ENCODE results near the gene CELSR1.
A peak's percentile ranks its signal among the peaks of the same experiment; 100 is the strongest.
"Not testable (repeated sequence)": the region's sequence is repeated elsewhere in the genome, so short reads cannot be mapped to it uniquely, and the experiment has no call there.

CELSR1 gene

DNA sequence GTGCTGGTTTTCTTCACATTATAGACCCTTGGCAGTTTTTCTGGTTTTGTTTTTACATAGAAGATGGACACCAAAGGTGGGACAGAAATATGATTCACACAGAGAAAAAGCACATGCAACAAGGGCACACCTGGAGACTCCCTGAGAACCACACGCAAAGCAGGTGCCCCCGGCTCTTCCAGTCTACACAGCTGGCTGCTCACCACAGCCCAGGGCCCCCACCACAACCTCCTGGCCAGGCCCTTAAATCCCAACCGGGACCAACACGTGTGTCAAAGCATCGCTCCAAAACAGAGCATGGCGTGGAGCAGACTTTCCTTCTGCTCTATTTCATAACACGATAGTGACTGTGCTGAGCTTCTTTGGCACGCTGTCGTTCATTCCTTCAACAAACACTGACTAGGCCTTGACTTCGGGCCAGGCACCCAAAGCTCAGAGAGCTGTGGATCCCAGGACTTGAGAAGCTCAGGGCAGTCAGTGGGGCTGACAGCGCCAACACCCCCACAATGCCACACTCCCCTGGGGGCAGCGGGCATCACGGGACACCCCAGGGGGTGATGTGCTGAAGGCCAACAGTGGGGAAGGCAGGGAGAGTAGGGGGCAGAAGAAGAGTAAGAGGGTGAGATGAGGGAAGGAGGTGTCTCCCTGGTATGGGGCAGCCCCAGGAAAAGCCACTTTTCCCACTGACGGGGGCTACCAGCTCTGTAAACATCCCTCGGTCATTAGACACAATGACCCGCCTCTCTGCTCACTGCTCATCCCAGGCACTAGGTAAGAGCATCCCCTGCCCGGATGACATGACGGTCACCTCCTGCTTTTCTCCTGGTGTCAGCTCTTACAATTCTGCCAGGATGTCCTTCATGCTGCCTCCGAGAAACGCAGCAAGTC lies 26.0 kb downstream of the CELSR1 start:
- DNase-seq = no peak

DNA sequence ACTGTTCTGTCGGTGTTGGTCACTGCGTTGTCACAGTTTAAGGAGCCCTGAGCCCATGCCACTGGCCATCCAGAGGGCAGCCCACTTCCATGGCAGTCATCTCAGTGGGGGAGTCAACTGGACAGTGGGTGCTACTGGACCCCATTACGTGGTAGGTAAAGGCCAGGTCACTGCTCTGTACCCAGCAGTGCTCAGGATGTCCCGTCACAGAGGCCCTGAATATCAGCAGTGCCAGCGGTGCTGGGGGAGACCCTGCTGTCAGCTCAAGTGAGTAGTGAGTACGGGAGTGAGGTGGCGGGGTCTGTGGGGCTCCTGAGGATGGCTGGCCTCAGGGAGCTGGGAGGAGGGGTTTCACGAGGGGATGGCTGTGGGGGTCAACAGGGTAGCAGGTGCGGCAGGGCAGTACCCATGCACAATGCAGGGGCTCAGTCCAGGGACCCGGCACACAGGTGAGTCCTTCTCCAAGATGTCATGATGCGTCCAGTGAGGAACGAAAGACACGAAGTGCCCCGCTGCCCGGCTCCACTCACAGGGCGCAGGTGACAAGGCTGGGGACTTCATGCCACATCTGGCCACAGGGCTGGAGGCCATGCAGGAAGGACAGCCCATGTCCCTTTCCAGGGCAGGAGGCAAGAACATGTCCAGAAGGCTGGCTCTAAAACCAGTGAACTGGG lies 27.9 kb downstream of the CELSR1 start:
- DNase-seq = no peak

GRCh38 chr22:46508491-46508999 lies 28.9 kb downstream of the CELSR1 start:
- no peak for DNase-seq

GRCh38 chr22:46507451-46508425 lies 29.7 kb downstream of the CELSR1 start:
- no peak for DNase-seq

DNA sequence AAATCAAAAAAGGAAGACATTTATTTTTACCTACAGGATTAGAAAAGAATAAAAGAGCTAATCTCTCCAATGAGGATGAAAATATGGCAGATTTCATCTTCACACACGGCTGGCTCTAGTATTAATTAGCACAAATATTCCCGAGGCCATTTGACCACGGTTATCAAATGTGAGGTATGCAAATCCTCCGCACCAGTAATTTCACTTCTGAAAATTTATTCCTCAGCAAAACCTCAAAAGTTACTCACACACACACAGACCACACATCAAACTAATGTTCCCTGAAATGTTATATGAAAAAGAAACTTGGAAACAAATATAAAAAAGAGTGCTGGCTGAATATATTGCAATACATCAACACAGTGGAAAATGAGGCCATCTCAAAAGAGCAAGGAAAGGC lies 32.8 kb downstream of the CELSR1 start:
- no peak for DNase-seq

DNA sequence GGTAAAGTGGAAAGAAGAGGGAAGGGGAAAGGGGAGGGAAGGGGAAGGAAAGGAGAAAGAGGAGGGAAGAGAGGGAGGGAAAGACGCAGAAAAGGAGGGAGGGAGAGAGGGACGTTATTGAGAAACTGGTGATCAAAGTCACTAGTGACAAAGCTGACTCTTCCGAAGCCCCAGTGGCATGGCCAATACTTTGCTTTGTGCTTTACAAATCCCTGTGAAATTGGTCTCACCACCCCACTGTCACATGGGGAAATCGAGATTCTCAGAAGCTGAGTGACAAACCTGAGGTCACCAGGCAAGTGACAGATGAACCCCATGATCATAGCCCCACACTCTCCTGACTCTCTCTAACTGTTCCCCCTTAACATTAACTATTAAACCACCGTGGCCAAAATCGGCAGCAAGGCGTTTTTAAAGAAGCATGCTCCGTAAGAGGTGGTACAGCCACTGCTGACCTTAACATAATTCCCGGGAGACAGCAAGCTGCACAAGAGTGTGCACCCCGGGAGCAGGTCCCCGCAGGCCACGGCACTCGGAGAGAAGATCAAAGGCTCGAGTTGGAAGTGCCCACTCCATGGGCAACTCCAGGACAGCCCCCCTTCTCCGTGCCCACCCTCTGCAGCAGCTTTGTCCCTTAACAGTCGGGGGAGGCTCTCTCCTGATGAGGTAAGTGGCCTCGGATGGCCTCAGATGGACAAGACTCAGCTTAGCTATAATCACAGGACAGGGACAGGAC lies 34.8 kb downstream of the CELSR1 start:
- no peak for DNase-seq

- no peak for DNase-seq
These were observed 35.7 kb downstream of the CELSR1 start for GRCh38 chr22:46501701-46502100.

- DNase-seq = not testable (repeated sequence)
These were observed 36.2 kb downstream of the CELSR1 start for GRCh38 chr22:46501265-46501664.

DNA sequence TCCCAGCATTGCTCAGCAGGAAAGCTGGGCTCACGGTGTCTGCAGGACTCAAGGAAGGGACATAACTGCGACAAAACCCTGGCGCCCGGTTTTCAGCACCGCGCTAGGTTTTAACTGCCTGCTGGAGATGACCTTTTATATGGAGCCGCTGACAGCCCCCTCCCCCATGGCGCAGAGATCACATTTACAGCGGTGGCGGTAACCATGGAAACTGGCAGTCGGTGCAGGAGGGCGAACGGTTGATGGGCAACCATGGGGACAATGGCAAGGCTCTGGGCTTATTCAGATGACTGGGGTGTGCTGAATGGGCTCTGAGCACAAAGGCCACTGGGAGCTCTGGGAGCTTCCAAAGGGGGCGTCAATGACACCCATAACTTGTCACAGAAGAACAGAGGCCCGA lies 37.2 kb downstream of the CELSR1 start:
- DNase-seq = peak; percentile 39

GRCh38 chr22:46499805-46500189 lies 37.6 kb downstream of the CELSR1 start:
- no peak for DNase-seq

DNA sequence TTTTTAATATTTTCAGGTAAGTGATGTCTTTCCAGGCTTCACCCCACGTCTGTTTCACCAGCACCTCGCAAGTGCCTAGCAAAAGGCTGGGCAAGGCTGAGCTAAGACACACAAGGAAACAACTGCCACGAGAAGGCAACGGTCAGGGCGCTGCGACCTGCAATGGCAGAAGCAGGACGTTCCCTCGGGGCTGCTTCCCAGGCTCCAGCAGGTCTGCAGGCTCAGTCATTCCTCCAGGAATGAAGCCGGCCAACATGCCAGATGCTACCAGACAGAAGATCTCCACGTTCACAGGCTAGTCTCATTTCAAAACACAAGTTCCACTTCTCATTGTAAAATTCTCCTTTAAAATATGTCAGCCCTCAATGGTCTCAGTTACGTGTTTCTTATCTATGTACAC lies 45.5 kb downstream of the CELSR1 start:
- DNase-seq = no peak

DNA sequence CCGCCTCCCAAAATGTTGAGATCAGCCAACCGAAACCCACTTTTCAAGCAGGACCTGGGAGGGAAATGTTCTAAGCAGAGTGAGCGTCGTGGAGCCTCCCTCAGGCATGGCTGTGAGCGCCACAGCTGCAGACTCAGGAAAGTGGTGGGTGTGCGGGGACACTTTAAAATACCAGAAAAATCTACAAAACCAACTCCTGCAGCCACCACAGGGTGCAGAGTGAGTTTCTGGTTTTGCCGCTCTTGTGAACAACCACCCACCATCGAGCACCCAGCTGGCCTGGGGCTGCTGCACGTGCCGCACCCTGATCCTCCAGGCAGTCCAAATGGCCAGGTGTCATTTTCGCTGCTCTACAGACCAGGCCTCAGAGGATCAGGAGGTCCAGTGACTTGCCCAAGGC lies 46.9 kb downstream of the CELSR1 start:
- no peak for DNase-seq

GRCh38 chr22:46486996-46487717 lies 50.3 kb downstream of the CELSR1 start:
- no peak for DNase-seq

- no peak for DNase-seq
These were observed 52.4 kb downstream of the CELSR1 start for GRCh38 chr22:46484861-46485595.

DNA sequence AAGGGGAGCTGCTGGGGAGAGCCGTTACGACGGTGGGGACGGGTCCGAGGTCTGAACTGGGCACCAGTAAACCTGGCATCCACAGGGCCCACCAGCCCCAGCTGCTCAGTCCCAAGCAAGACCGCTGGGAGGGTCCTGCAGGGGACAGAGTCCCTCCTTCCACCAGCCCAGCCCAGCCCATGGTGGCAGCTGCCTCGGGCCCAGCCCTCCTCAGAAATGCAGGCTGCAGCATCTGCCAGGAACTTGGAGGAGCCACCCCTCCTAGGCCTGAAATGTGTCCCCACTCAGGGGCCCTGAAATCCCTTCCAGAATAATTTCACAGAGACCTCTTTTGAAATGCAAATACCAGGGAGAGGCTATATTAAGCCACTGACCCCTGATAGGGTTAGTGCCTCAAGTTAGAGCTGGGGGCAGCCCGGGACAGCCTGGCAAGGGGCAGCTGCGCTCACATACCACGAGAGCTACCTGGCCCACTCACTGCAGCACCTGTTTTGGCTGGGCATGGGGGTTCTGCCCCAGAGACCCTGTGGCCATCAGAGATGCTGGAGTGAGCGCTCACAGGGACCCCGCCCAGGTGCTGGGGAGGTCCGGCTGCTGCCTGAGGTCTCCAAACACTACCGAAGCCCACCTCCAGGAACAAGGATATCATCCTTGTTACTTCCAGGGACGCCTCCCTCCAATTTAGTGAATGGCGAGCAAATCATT lies 53.1 kb downstream of the CELSR1 start:
- no peak for DNase-seq

DNA sequence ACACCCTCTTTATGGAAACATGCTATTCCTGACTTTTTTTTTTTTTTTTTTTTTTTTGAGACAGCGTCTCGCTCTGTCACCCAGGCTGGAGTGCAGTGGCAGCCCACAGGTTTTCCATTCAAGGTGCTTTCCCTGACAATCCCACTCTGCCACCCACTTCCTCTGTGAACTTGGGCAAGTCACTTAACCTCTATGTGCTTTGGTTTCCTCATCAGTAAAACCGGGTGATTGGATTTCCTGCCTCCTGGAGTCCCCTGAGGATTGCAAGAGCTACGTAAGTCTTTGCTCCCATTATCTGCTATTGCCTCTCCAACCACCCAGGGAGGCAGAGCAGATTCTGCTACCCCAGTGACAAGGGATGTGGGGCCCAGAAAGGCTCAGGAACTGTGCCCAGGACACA lies 54.1 kb downstream of the CELSR1 start:
- DNase-seq = no peak

DNA sequence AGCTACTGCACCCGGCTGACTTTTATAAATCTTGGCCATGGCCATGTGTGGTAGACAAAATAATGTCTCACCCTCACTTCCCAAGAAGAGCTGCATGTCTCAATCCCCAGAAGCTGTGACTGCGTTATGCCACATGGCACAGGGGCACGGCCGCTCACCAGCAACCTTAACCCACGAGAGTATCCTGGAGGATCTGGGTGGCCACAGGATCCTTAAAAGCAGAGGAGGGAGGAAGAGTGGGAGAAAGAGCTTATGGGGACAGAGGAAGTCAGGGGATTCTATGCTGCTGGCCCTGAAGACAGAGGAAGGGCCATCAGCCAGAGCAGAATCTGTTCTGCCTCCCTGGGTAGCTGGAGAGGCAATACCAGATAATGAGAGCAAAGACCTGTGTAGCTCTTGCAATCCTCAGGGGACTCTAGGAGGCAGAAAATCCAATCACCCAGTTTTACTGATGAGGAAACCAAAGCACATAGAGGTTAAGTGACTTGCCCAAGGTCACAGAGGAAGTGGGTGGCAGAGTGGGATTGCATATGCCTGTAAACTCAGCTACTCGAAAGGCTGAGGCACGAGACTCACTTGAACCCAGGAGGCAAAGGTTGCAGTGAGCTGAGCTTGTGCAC lies 55.3 kb downstream of the CELSR1 start:
- no peak for DNase-seq

DNA sequence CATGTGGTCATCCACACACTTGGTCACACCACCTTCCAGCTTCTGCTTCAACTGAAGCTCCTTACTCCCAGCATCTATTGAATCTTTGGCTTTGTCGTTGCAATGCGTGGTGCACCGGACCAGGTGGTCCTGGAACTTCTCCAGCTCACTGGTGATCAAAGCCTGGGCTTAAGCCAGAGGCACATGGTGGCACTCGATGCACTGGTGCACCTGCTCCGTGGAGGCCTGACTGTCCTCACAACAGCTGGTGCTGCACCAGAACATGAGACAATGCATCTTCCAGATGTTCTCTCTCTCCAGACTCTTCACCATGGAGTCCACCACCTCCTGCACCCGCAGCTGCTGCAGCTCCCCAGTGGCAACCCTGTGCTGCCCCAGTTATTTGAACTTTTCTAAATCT lies 56.0 kb downstream of the CELSR1 start:
- no peak for DNase-seq

GRCh38 chr22:46480396-46480795 lies 57.0 kb downstream of the CELSR1 start:
- DNase-seq = no peak

DNA sequence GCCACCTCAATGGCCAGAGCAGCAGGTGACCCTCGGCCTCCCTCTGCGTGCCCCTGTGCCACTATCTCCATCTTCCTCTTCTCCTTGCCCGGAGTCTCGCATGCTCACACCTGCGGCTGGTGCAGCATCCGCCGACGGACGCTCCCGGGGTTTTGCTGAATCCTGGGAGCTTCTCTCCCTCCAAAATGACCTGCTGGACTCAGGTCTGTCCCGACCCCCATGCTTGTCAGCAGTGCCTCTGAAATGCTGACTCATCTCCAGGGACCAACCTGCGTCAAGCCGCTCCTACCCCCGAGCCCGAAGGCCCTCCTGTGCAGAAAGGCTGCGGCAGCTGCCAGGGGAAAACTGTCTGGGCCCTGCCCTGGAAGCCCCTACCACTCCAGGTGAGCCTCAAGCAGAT lies 58.4 kb downstream of the CELSR1 start:
- no peak for DNase-seq

All from NCI-H1092 (cell line).